Tibial artery (tissue), 4 donors: ENCODE data around the gene SYNCRIP.

Experiments used
- DNase-seq, 2 donors: peaks; one replicate each; pipeline ENCODE4 v3.0.0-alpha.2; 2019
- H3K27ac ChIP-seq, 2 donors: fragments of 200-600 bp; sonication (generic) in 1 of 2; 1 replicate in 1 of 2; 2 replicates in 1 of 2; pipeline ENCODE4 v1.5.1; 2018 to 2019; ENCODE audit warnings: mild to moderate bottlenecking in 1 of 2
- H3K27me3 ChIP-seq, 2 donors: fragments of 200-600 bp; sonication (generic) in 1 of 2; one replicate each; pipeline versions ENCODE4 v1.5.1 to v1.6.0; 2016 to 2019
- H3K36me3 ChIP-seq, 3 donors: fragments of 200-600 bp; sonication (generic) in 2 of 3; one replicate each; pipeline ENCODE4 v1.5.1; 2016 to 2019; ENCODE audit warnings: mild to moderate bottlenecking in 2 of 3
- H3K4me1 ChIP-seq, 4 donors: fragments of 200-600 bp; sonication (generic) in 2 of 4; 1 replicate in 3 of 4; 2 replicates in 1 of 4; pipeline ENCODE4 v1.5.1; 2016 to 2019
- H3K4me3 ChIP-seq, 2 donors: fragments of 200-600 bp; sonication (generic) in 1 of 2; 1 replicate in 1 of 2; 2 replicates in 1 of 2; pipeline ENCODE4 v1.5.1; 2018 to 2019; ENCODE audit warnings: mild to moderate bottlenecking in 2 of 2
- H3K9me3 ChIP-seq, 3 donors: fragments of 200-600 bp; sonication (generic) in 1 of 3; one replicate each; pipeline ENCODE4 v1.5.1; 2016 to 2019
- CTCF ChIP-seq, 2 experiments: fragments of 200-600 bp in 1 of 2; fragments of 450-650 bp in 1 of 2; IDR thresholded peaks; one replicate each; pipeline ENCODE4 v1.5.1; 2017 to 2019; ENCODE audit warnings: antibody characterized with exemption in 2 of 2, mild to moderate bottlenecking in 1 of 2, moderate library complexity in 1 of 2
- intact Hi-C: fragments of 100-400 bp; cut with DNase I; formaldehyde crosslinking; loops from one replicate; pipeline ENCODE4 v1.15.0; 2023; ENCODE audit warnings: low total_unique reads

The SYNCRIP gene

DNA sequence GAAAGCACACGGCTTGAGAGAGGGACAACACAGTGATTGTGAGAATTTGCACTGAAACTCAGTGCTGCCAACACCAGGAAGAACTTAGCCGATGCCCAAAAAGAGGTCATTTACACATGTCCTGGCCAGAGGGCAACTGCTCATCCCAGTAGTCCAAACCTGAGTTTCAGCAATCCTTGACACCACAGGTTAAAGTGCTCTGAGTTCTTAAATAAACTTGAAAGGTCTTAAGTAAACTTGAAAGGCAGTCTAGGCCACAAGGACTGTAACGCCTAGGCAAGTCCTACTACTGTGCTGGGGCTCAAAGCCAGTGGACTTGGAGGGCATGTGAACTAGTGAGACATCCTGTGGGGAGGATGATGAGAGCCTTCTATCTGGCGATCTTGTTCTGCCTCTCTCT lies 63.1 kb downstream of the SYNCRIP start:
- peaks cover 0 to 14% (median 9%) of the 10 kb centered on the region in 4 donors for H3K4me1 ChIP-seq
- peaks cover 0 to 6% (median 0%) of the 10 kb centered on the region in 3 donors for H3K36me3 ChIP-seq
- TF ChIP-seq CTCF (IDR thresholded peaks at IDR 0.05): no peak
- peaks cover 0 to 8% (median 2%) of the 10 kb centered on the region in 3 donors for H3K9me3 ChIP-seq
- no peak overlapping the region for H3K27ac ChIP-seq
- intact Hi-C loops: no loop called here
- H3K4me3 ChIP-seq: no peak overlapping the region
- DNase-seq: no peak
- H3K27me3 ChIP-seq: no peaks in the 10 kb centered on the region

- no peak for DNase-seq
- H3K27ac ChIP-seq: no peak overlapping the region
- no peaks in the 10 kb centered on the region for H3K27me3 ChIP-seq
- no peak for TF ChIP-seq CTCF (IDR thresholded peaks at IDR 0.05)
- intact Hi-C loops: no loop called here
- H3K36me3 ChIP-seq: peaks cover 0 to 7% (median 6%) of the 10 kb centered on the region in 3 donors
- H3K4me3 ChIP-seq: no peak overlapping the region
- H3K4me1 ChIP-seq: peaks cover 0 to 14% (median 9%) of the 10 kb centered on the region in 4 donors
- H3K9me3 ChIP-seq: no peaks in the 10 kb centered on the region
Observed at GRCh38 chr6:85576476-85576875, 66.2 kb downstream of the SYNCRIP start.

GRCh38 chr6:85574932-85575598 lies 67.6 kb downstream of the SYNCRIP start:
- Histone ChIP-seq H3K4me1 (peaks cover 0 to 10% (median 6%) of the 10 kb centered on the region in 4 donors), H3K36me3 (peaks cover 0 to 19% (median 7%) of the 10 kb centered on the region in 3 donors), H3K27me3 (no peaks in the 10 kb centered on the region), H3K4me3 (no peak overlapping the region), H3K9me3 (no peaks in the 10 kb centered on the region), H3K27ac (no peak overlapping the region)
- TF ChIP-seq CTCF (IDR thresholded peaks at IDR 0.05): no peak
- no peak for DNase-seq
- intact Hi-C loops: no loop called here

GRCh38 chr6:85569323-85569722 lies 73.4 kb downstream of the SYNCRIP start:
- Histone ChIP-seq H3K36me3 (peaks cover 10 to 32% (median 23%) of the 10 kb centered on the region in 3 donors), H3K9me3 (no peaks in the 10 kb centered on the region), H3K27me3 (no peaks in the 10 kb centered on the region), H3K27ac (no peak overlapping the region), H3K4me1 (no peaks in the 10 kb centered on the region), H3K4me3 (no peak overlapping the region)
- no peak for TF ChIP-seq CTCF (IDR thresholded peaks at IDR 0.05)
- DNase-seq: no peak
- intact Hi-C loops: no loop called here

- intact Hi-C loops: no loop called here
- no peak overlapping the region for H3K27ac ChIP-seq
- no peaks in the 10 kb centered on the region for H3K27me3 ChIP-seq
- H3K36me3 ChIP-seq: peaks cover 12 to 34% (median 25%) of the 10 kb centered on the region in 3 donors
- TF ChIP-seq CTCF (IDR thresholded peaks at IDR 0.05): no peak
- no peaks in the 10 kb centered on the region for H3K4me1 ChIP-seq
- H3K4me3 ChIP-seq: no peak overlapping the region
- no peaks in the 10 kb centered on the region for H3K9me3 ChIP-seq
- no peak for DNase-seq
Observed at GRCh38 chr6:85568411-85568810, 74.3 kb downstream of the SYNCRIP start.
